DMS114 treated with DMSO at 0.1 percent for 48 hours (cell line): ENCODE data around the gene CHKA.

Source experiments
- DNase-seq: peaks from one replicate; lab custom pipeline; 2025; ENCODE audit not compliant: unreplicated experiment; lab: John Stamatoyannopoulos, UW

CHKA gene

GRCh38 chr11:68015467-68015866 is 105.7 kb downstream of the CHKA start:
- no peak for DNase-seq

DNA sequence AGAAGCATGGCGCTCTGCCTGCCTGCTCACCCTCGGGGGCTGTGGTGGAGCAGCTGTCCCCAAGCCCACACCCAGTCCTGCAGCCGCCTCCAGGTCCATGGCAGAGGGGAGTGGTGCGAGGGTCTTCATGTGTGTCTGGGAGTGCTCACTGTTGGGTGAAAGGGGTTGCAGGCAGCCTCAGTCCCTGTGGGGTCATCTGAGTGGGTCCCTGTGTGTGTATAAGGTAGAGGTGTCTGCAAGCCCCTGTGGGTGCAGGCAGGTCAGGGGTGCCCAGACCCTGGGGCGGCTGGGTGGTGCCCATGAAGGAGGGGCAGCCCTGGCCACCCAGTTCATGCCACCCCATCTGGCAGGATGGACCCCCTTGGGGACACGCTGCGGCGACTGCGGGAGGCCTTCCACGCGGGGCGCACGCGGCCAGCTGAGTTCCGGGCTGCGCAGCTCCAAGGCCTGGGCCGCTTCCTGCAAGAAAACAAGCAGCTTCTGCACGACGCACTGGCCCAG is 106.2 kb downstream of the CHKA start:
- DNase-seq: no peak

GRCh38 chr11:68014157-68014946 is 106.8 kb downstream of the CHKA start:
- no peak for DNase-seq

DNA sequence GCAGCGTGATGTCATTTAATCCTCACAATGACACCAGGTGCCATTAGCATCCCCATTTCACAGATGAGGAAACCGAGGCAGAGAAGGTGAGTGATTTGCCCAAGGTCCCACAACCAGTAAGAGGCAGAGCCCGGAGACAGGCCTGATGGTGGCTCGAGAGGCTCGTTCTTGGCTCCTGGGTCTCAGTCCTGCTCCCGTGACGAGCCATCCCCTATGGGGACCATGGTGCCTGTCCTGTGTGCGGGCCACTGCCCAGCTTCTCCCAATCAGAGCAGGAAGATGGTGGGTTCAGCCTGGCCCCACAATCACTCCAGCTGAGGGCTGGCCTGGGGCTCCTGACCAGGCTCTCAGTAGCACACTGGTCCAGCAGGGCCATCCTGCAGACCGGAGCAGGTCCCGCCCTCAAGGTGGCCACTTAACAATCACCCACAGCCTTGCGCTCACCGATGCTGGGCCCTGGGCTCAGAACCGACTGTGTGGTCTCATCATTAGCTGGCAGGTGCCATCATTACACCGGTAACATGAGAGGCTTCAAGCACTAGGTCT is 107.5 kb downstream of the CHKA start:
- DNase-seq: no peak

- DNase-seq: no peak
These were observed 108.2 kb downstream of the CHKA start for GRCh38 chr11:68012843-68013610.

- DNase-seq: no peak
These were observed 108.9 kb downstream of the CHKA start for GRCh38 chr11:68012044-68012842.

- no peak for DNase-seq
These were observed 109.9 kb downstream of the CHKA start for GRCh38 chr11:68011051-68011943.

- DNase-seq: no peak
These were observed 110.8 kb downstream of the CHKA start, which contains the start of gene ALDH3B1 for GRCh38 chr11:68010090-68011041. Gene ALDH3B1 (plus strand): TSS chr11:68010327. CDS start chr11:68015298, 4,971 bp downstream.

DNA sequence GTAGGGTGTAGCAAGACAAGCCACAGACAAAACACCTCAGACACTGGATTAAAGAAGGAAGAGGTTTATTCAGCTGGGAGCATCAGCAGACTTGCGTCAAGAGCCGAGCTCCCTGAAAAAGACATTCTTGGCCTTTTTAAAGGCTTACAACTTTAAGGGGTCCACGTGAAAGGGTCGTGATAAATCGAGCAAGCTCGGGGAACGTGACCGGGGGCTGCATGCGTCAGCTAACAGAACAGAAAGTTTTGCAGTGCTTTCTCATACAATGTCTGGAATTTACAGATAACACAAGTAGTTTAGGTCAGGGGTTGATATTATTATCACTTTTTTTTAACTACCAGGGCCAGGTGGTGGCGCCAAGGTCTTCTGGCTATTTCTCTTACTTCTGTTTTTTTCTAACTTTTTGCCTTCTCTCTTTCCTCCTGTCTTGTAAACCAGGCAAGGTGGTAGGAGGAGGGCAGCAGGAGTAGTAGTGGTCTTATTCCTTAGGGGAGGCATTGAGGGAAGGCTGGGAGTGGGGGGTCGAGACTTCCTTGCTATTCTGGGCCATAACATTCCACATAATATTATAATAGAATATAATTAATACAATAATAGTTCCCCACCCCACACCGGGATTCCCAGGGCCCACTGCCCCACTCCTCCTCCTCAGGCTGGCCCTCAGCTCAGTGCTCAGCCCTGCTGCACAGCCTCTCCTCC is 111.6 kb downstream of the CHKA start:
- DNase-seq: no peak

- no peak for DNase-seq
These were observed 112.5 kb downstream of the CHKA start for GRCh38 chr11:68008381-68009337.

- DNase-seq: no peak
These were observed 113.4 kb downstream of the CHKA start for GRCh38 chr11:68007498-68008380.

- no peak for DNase-seq
These were observed 114.5 kb downstream of the CHKA start for GRCh38 chr11:68006606-68007166.

DNA sequence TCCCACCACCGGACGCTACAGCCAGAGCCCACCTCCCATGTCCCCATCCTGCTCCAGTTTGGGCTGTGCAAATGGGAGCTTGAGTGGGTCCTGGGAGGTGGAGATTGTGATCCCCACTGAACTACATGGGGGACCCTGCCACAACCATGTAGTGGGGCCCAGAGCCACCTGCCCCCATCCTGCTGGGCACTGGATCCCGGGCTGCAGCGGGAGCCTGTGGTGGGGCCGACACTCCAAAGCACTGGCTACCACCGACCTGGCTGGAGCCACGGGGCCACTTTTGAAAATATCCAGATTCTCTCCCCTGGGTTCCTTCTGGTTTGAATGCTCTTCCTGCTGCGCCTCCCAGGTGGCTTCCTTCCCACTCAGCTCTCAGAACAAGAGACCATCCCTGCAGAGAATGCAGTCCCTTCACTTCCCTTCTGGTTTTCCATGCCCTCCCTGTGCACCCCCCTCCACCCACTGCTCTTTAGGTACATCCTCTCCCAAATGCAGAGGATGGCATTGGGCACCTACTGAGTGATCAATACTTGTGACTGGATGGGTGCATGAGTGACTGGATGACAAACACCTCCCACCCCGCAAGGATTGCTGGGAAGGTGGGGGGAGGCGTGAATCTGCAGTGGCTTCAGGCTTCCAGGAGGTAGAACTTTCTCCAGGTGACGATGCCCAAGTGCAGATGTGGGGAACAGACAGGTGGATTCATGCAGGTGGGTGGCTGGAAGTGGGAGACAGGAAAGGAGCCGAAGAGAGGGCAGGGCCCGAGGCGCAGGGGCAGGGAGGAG is 116.4 kb downstream of the CHKA start:
- DNase-seq: no peak

DNA sequence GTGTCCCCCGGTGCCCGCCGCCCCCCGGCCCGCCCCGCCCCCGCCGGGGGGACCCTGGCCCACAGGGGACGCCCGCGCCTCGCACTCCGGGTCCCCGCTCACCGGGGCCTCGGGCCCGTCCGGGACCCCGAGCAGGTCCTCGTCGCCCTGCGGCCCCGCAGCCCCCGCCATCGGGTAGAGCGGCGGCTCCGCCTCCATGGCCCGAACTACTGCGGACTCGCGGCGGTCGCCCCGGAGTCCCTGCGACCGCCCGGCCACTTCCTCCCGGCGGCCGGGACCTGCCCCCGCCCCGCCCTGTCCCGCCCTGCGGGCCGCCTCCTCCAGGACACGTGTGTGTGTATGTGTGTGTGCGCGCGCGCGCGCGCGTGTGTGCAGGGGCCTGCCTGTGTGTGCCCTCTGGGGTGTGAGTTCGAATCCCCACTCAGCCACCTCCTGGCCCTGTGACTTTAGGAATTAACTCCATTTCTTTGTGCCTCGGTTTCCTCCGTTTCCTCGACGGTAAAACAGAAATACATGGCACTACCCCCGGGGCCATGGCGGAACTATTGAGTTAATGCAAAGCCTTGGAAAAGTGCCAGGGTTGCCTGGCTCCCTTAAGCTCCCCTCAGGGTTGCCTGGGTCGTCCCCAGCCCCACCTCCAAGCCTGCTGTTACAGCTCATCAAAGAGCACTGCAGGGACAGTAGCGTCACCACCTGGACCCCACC is 117.2 kb downstream of the CHKA start, which contains the start of gene UNC93B1:
UNC93B1 (minus strand) TSS at position 252 of the 705 bp plus-strand sequence; CDS start at position 198, 54 bp downstream.
- peak; percentile 96 for DNase-seq
